ENCODE results near the gene ARHGAP12.
A peak's percentile ranks its signal among the peaks of the same experiment; 100 is the strongest.
"Not testable (repeated sequence)": the region's sequence is repeated elsewhere in the genome, so short reads cannot be mapped to it uniquely, and the experiment has no call there.

The ARHGAP12 gene

DNA sequence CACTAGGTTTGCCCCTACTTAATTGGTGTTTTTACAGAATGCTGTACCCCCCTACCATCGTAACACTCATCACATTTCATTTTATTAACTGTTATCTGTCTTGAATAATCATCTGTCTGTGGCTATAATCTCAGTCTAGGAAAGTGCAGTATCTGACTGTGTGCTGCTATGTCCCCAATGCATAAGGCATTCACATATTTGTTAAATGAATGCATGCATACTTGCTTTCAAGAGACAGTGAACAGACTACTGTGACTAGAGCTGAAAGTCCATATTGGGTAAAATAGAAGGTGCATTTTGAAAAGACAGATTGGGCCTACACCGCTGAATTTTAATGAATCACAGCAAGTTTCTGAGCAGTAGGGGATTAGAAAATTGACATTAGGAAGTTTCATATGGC lies 112.3 kb downstream of the ARHGAP12 start:
- no peak for DNase-seq

DNA sequence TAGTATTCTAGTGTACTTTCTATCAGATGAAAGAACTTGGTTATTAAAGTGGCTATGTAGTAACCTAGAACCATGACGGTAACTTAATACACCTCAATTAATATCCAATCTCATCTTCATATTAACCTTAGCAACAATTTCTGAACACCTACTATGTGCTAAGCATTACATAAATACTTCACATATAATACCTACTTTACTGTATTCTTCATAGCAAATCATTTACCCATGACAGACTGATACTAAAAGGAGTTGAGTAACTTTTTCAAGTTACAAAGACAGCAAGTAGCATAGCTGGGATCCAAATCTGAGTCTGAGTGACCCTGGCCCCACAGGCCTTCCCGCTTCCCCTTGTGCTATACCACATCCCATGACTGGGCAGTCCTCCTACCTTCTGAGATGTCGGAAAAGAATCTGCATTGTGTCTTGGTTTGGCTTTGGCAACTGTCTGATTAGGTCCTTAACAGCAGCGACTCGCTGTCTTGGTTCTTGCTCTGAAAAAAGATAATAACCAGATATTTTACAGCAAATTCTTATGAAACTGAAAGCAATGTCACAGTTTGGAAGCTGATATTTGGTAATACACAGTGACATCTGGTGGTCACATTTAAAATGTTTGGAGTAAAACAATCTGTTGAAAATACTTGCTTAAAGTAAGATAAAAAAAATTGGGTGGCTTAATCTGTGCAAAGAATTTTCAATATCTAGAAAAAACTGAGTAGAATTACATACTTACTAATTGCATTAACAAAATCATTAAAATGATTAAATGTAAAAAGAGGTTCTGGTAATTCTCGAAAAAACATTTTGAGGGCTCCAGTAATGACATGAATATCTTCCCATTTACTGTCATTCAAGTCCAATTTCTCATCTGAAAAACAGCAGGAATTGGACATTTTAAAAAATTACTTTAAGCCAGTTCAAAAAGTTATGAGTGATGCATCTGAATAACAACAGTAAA lies 120.1 kb downstream of the ARHGAP12 start:
- DNase-seq, result no peak

DNA sequence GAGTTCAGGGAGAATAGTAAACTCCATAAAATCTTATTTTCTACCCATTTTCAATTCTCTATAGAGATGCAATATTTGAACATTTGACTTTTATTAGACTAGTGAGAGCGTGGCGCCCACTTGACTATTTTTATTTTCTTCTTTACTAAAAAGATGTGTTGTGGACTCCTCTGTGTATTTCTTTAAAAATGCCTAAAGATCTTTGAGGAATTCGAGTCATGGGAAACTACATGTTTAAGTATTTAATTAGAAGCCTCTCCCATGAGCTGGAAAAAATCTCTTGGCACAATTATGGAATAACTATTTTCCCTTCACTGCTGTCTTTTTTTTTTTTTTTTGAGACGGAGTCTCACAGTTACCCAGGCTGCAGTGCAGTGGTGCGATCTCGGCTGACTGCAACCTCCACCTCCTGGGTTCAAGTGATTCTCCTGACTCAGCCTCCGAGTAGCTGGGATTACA lies 124.2 kb downstream of the ARHGAP12 start:
- no peak for DNase-seq

GRCh38 chr10:31803606-31804351 lies 124.9 kb downstream of the ARHGAP12 start:
- no peak for DNase-seq

- DNase-seq, result no peak
These were observed 129.4 kb downstream of the ARHGAP12 start for GRCh38 chr10:31799181-31799580.

DNA sequence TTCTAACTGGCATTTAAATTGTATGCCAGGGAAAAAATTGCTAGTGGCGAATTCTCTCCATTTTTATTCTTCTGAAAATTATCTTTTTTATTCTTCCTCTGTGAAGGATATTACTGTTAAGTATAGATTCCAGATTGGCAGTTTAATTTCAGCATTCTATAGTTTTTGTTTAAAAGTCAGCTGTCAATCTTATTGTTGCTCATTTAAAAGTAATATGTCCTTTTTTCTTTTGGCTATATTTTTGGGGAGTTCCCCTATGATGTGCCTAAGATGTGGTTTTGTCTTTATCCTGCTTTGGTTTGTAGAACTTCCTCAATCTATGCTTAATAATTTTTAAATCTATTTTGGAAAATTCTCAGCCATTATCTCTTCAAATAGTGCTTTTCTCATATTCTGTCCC lies 135.9 kb downstream of the ARHGAP12 start:
- DNase-seq, result no peak

DNA sequence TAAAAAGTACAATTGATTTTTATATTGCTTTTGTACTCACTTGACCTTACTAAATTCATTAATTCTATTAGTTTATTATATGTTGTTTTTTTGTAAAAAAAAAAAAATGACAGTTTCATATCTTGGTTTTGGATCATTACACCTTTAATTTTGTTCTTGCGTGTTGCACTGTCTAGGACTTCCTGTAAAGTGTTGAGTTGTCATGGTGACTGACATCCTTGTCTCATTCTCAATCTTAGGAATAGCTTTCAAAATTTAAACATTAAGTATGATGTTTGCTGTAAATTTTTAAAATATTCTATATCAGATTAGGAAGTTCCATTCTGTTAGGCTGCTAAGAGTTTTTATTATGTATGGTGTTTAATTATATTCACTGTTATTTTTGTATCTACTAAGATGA lies 139.1 kb downstream of the ARHGAP12 start:
- DNase-seq, result no peak

- DNase-seq, result no peak
These were observed 145.9 kb downstream of the ARHGAP12 start for GRCh38 chr10:31782701-31783100.

DNA sequence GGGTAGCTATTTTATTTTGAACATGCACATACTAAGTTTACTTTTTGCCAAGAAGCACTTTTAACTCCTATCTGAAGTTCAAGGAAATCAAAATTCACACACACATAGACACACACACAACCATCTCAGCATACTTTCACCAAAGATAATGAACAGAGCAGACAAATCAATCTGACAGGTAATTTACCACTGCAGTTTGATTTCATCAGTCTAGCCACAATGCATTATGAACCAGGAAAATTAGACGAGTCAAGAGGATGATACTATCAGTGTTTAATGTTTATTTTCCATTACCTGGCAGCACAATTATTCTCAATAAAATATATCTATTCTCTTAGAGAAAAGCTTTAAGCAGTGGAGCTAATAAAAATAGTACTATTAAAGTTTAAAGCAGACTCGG lies 147.9 kb downstream of the ARHGAP12 start:
- no peak for DNase-seq

GRCh38 chr10:31778627-31779026 lies 150.0 kb downstream of the ARHGAP12 start:
- DNase-seq, result no peak

DNA sequence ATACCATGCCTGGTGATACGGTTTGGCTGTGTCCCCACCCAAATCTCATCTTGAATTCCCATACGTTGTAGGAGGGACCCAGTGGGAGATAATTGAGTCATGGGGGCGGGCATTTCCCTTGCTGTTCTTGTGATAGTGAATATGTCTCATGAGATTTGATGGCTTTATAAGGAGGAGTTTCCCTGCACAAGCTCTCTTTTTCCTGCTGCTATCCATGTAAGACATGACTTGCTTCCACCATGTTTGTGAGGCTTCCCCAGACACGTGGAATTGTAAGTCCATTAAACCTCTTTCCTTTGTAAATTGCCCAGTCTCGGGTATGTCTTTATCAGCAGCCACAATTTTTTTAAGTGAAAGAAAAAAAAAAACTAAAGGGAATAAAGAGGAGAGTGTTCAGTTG lies 152.5 kb downstream of the ARHGAP12 start:
- DNase-seq, result no peak

- DNase-seq, result no peak
These were observed 153.5 kb downstream of the ARHGAP12 start for GRCh38 chr10:31774928-31775650.

DNA sequence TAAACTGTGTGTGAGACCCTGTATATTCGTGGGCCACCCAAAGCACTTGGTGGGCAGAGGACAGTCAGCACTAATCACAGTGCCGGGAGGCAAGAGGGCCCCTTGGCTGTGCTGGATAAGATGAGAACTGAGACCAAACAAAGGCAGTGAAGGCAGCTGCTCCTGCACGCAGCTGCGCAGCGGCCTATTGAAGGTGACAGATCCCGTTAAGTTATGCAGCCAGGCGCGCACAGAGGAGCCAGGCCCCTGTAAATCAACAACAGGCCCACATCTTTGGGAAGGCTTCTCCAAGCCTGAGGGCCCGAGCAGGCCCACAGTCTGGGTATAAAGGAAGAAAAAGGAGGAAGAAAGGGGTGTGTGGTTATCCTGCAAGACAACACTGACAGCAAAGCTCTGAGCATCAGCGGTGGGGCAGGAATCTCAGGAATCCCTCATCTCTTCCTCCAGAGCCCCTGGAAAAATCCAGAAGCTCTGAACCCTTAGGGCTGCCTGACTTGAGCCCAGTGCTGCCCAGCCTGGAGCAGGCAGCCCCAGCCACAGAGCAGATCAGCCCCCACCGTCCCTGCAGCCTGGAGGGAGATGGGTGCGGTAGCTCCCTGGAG lies 154.2 kb downstream of the ARHGAP12 start:
- no peak for DNase-seq

GRCh38 chr10:31773749-31774298 lies 154.8 kb downstream of the ARHGAP12 start:
- no peak for DNase-seq

- no peak for DNase-seq
These were observed 157.2 kb downstream of the ARHGAP12 start for GRCh38 chr10:31771331-31771831.

GRCh38 chr10:31770307-31770902 lies 158.2 kb downstream of the ARHGAP12 start:
- DNase-seq, result peak in 3 of 4 experiments; percentile 26 to 57 (median 33)

- no peak for DNase-seq
These were observed 159.1 kb downstream of the ARHGAP12 start for GRCh38 chr10:31769564-31769963.

- DNase-seq, result not testable (repeated sequence)
These were observed 159.7 kb downstream of the ARHGAP12 start for GRCh38 chr10:31768935-31769334.

- no peak for DNase-seq
These were observed 160.2 kb downstream of the ARHGAP12 start for GRCh38 chr10:31768467-31768866.

DNA sequence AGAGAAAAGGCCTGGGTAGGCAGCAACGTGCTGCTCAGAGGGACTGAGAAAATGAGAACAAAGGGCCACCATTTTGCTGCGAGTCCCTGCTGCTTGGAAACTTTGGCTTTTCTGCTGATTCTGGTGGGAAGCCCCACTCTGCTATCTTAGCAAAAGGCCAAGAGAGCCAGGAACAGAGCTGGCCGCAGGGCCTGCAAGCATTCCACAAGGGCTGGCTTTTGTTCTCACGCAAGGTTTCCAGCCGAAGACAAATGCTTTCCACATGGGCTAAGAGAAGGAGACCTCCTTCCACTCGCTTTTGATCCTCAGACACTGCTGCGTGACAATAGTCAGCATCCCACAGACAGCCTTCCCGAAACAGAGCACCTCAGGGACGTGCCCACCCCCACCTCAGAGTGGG lies 163.1 kb downstream of the ARHGAP12 start:
- no peak for DNase-seq

GRCh38 chr10:31762316-31762715 lies 166.3 kb downstream of the ARHGAP12 start:
- DNase-seq, result no peak

GRCh38 chr10:31761156-31761555 lies 167.5 kb downstream of the ARHGAP12 start:
- DNase-seq, result no peak
